Smooth muscle cell (in vitro differentiated cells): ENCODE results near the gene OR13H1. TPM values are rescaled to one million over a fixed set of nuclear protein-coding genes. Genes with fewer than 3 reads are reported as not detected.
"Not testable (repeated sequence)": the region's sequence is repeated elsewhere in the genome, so short reads cannot be mapped to it uniquely, and the experiment has no call there.

Experiments used
- DNase-seq: peaks from one replicate; lab custom pipeline; 2025; ENCODE audit not compliant: unreplicated experiment; lab: John Stamatoyannopoulos, UW
- H2AFZ ChIP-seq: fragments of 200-600 bp; sonication (generic); 2 replicates; pipeline ENCODE4 v1.6.0; 2016; ENCODE audit warnings: antibody characterized with exemption, low read depth, mild to moderate bottlenecking
- H3F3A ChIP-seq: fragments of 200-600 bp; sonication (generic); 2 replicates; pipeline ENCODE4 v1.6.0; 2017; ENCODE audit warnings: antibody characterized with exemption, low read depth
- H3K27ac ChIP-seq: fragments of 200-600 bp; sonication (generic); 2 replicates; pipeline ENCODE4 v1.5.1; 2016; ENCODE audit warnings: low read depth, mild to moderate bottlenecking
- H3K27me3 ChIP-seq: fragments of 200-600 bp; sonication (generic); 2 replicates; pipeline ENCODE4 v1.6.1; 2016; ENCODE audit warnings: low read depth, mild to moderate bottlenecking
- H3K36me3 ChIP-seq: fragments of 200-600 bp; sonication (generic); 2 replicates; pipeline ENCODE4 v1.5.1; 2016; ENCODE audit warnings: low read depth
- H3K4me1 ChIP-seq: fragments of 200-600 bp; sonication (generic); 2 replicates; pipeline ENCODE4 v1.5.1; 2016; ENCODE audit warnings: low read depth
- H3K4me2 ChIP-seq: fragments of 200-600 bp; sonication (generic); 2 replicates; pipeline ENCODE4 v1.6.0; 2016; ENCODE audit warnings: mild to moderate bottlenecking
- H3K4me3 ChIP-seq: fragments of 200-600 bp; sonication (generic); 2 replicates; pipeline ENCODE4 v1.5.1; 2016; ENCODE audit warnings: mild to moderate bottlenecking
- H3K79me2 ChIP-seq: fragments of 200-600 bp; sonication (generic); 2 replicates; pipeline ENCODE4 v1.6.0; 2016; ENCODE audit warnings: low read depth, mild to moderate bottlenecking
- H3K9ac ChIP-seq: fragments of 200-600 bp; sonication (generic); 2 replicates; pipeline ENCODE4 v1.6.0; 2016; ENCODE audit warnings: low read depth
- H3K9me3 ChIP-seq: fragments of 200-600 bp; sonication (generic); replicated peaks from 2 replicates; pipeline ENCODE4 v1.5.1; 2016; ENCODE audit warnings: low read depth
- H4K20me1 ChIP-seq: fragments of 200-600 bp; sonication (generic); 2 replicates; pipeline ENCODE4 v1.6.0; 2016; ENCODE audit warnings: low read depth
- WGBS: methylation state at CpG from one replicate; pipeline ENCODE4 v1.1.7; 2016; ENCODE audit warnings: low lambda C conversion rate; 5-methylcytosine and 5-hydroxymethylcytosine counted together
- polyA plus RNA-seq: library from polyadenylated mRNA; unstranded; fragments of >200 nt; fragmentation: Nextera tagmentation; extraction: Ambion mirVana; gene quantifications from 2 replicates; pipeline ENCODE4 v1.2.1, GENCODE V29; 2016
- total RNA-seq: library from RNA; depleted of rRNA; stranded (reverse); fragments of >200 nt; gene quantifications from 2 replicates; pipeline ENCODE4 v1.2.3, GENCODE V29; 2014
- TF ChIP-seq, protein P1 (sequence below): fragments of 200-600 bp; sonication (generic); IDR thresholded peaks from 2 replicates; pipeline ENCODE4 v1.5.1; 2017; ENCODE audit warnings: borderline replicate concordance, mild to moderate bottlenecking, antibody characterized with exemption; ENCODE audit not compliant: insufficient read depth, poor library complexity, severe bottlenecking

OR13H1 gene, protein sequence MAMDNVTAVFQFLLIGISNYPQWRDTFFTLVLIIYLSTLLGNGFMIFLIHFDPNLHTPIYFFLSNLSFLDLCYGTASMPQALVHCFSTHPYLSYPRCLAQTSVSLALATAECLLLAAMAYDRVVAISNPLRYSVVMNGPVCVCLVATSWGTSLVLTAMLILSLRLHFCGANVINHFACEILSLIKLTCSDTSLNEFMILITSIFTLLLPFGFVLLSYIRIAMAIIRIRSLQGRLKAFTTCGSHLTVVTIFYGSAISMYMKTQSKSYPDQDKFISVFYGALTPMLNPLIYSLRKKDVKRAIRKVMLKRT
- total RNA-seq (not detected in 2 replicates), polyA plus RNA-seq (0.15 TPM in 1 of 2 replicates, not detected in the other)

DNA sequence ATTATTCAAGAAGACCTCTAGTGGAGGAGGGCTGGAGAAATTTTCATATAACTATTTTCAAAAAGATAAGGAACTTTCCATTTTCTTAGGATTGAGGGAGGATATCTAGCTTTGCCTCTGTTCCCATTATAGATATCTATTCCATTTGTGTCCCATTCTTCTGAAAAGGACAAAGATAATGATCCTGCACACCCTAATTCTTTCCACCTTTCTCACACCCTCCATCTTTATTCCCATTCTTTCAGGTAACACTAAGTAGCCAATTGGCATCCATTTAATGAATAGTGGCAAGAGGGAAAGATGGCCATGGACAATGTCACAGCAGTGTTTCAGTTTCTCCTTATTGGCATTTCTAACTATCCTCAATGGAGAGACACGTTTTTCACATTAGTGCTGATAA is at the start of gene OR13H1:
TSS of gene OR13H1 (plus strand) at position 301 of the 400 bp plus-strand sequence. CDS start at position 301, 0 bp downstream.
- TF ChIP-seq, protein P1, sequence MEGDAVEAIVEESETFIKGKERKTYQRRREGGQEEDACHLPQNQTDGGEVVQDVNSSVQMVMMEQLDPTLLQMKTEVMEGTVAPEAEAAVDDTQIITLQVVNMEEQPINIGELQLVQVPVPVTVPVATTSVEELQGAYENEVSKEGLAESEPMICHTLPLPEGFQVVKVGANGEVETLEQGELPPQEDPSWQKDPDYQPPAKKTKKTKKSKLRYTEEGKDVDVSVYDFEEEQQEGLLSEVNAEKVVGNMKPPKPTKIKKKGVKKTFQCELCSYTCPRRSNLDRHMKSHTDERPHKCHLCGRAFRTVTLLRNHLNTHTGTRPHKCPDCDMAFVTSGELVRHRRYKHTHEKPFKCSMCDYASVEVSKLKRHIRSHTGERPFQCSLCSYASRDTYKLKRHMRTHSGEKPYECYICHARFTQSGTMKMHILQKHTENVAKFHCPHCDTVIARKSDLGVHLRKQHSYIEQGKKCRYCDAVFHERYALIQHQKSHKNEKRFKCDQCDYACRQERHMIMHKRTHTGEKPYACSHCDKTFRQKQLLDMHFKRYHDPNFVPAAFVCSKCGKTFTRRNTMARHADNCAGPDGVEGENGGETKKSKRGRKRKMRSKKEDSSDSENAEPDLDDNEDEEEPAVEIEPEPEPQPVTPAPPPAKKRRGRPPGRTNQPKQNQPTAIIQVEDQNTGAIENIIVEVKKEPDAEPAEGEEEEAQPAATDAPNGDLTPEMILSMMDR = no peak
- H3K27ac ChIP-seq = no peak within 1 kb of the TSS
- no peaks in the 10 kb centered on the region for H3K27me3 ChIP-seq
- H2AFZ ChIP-seq = no peak within 1 kb of the TSS
- H3K9me3 ChIP-seq = no peaks in the 10 kb centered on the region
- no peak within 1 kb of the TSS for H3K4me3 ChIP-seq
- H3K79me2 ChIP-seq = peaks cover 2% of the 10 kb centered on the region
- H3K4me1 ChIP-seq = no peaks in the 10 kb centered on the region
- no peaks in the 10 kb centered on the region for H3K36me3 ChIP-seq
- peaks cover 4% of the 10 kb centered on the region for H4K20me1 ChIP-seq
- H3F3A ChIP-seq = no peaks in the 10 kb centered on the region
- no peak within 1 kb of the TSS for H3K9ac ChIP-seq
- no peak within 1 kb of the TSS for H3K4me2 ChIP-seq
- no peak for DNase-seq
- 70% methylated on average over 1 of the region's 1 CpG for WGBS

DNA sequence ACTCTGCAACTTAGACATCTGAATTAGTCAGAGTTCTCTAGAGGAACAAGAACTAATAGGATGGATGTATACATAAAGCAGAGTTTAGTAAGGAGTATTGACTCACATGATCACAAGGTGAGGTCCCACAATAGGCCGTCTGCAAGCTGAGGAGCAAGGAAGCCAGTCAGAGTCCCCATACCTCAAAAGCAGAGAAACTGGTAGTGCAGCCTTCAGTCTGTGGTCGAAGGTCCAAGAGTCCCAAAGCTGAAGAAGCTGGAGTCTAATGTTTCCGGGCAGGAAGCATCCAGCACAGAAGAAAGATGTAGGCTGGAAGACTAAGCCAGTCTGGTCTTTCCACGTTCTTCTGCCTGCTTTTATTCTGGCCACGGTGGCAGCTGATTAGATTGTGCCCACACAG is 42.3 kb upstream of the OR13H1 start:
- not testable (repeated sequence) for H3K9me3 ChIP-seq, H3K4me2 ChIP-seq, DNase-seq, H4K20me1 ChIP-seq, H3K27ac ChIP-seq, H3K27me3 ChIP-seq, H3F3A ChIP-seq, H3K4me1 ChIP-seq, H3K4me3 ChIP-seq, H3K79me2 ChIP-seq, H2AFZ ChIP-seq, H3K36me3 ChIP-seq, H3K9ac ChIP-seq
- WGBS = 68% methylated on average over 5 of the region's 5 CpGs

DNA sequence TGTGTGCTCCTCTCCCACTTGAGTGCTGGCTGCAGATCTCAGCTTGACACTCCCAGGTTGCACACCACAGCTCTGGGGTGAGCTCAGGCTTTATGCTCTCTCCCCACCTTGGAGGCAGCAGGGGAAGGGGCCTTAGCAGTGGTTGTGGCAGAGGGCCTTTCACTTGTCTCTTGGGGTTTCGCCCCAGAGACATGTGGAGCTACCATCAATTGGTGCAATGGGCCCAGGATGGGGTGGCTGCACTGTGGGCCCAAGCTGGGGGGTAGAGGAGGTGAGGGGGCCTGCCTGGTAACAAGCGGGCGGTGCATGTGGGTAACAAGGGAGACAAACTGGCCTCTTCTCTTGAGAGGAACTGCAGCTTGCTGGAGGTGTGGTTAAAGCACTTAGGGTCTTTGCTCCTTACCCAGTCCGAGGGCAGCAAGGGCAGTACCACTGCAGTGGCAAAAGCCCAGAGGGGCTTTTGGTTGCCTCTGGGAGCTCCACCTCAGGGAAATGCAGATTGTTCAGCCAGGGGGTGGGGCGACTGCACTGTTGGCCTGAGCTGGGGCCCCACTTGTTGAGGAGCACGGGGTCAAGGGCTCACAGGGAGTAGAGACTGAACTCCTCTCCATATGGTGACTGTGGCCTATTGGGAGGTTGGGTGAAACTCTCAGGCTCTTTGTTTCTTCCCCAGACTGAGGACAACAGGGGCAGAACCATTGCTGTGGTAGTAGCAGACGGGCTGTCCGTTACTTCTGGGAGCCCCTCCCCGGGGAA is 30.5 kb upstream of the OR13H1 start:
- no peaks in the 10 kb centered on the region for H3F3A ChIP-seq
- H3K4me2 ChIP-seq = no peak overlapping the region
- no peak overlapping the region for H3K9ac ChIP-seq
- H3K36me3 ChIP-seq = no peaks in the 10 kb centered on the region
- H3K9me3 ChIP-seq = peaks cover 4% of the 10 kb centered on the region
- H3K27me3 ChIP-seq = no peaks in the 10 kb centered on the region
- H3K4me1 ChIP-seq = no peaks in the 10 kb centered on the region
- WGBS = 77% methylated on average over 9 of the region's 9 CpGs
- H3K27ac ChIP-seq = no peak overlapping the region
- no peak overlapping the region for H3K4me3 ChIP-seq
- no peaks in the 10 kb centered on the region for H4K20me1 ChIP-seq
- no peaks in the 10 kb centered on the region for H3K79me2 ChIP-seq
- DNase-seq = no peak
- no peak overlapping the region for H2AFZ ChIP-seq
- TF ChIP-seq, protein P1 = no peak

DNA sequence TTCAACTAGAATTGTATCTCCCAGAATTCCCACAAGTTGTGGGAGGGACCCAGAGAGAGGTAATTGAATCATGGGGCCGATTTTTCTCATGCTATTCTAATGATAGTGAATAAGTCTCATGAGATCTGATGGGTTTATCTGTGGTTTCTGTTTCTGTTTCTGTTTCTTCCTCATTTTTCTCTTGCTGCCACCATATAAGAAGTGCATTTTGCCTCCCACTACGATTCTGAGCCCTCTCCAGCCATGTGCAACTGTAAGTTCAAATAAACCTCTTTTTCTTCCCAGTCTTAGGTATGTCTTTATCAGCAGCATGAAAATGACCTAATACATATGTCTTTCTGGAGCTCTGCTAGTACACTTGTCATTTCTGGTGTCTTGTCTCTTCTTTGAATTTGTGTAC is 22.1 kb upstream of the OR13H1 start:
- WGBS = 69% methylated on average over 2 of the region's 2 CpGs
- no peaks in the 10 kb centered on the region for H4K20me1 ChIP-seq
- TF ChIP-seq, protein P1 = no peak

More for the DNA sequence above, 22.1 kb upstream of the OR13H1 start:
- Histone ChIP-seq H3K4me2 (no peak overlapping the region), H3K36me3 (no peaks in the 10 kb centered on the region), H3K4me3 (no peak overlapping the region), H3K27me3 (no peaks in the 10 kb centered on the region), H3F3A (no peaks in the 10 kb centered on the region), H3K9ac (no peak overlapping the region), H3K9me3 (peaks cover 11% of the 10 kb centered on the region), H3K27ac (no peak overlapping the region), H2AFZ (no peak overlapping the region), H3K79me2 (no peaks in the 10 kb centered on the region), H3K4me1 (no peaks in the 10 kb centered on the region)
- DNase-seq = no peak
